ENCODE data around the gene DNAL4. TPM values are rescaled to one million over a fixed set of nuclear protein-coding genes. Genes with fewer than 3 reads are reported as not detected.
A peak's percentile ranks its signal among the peaks of the same experiment; 100 is the strongest.

Gene DNAL4
- total RNA-seq, 1 donor from 2014 or later = 16.0 TPM

DNA sequence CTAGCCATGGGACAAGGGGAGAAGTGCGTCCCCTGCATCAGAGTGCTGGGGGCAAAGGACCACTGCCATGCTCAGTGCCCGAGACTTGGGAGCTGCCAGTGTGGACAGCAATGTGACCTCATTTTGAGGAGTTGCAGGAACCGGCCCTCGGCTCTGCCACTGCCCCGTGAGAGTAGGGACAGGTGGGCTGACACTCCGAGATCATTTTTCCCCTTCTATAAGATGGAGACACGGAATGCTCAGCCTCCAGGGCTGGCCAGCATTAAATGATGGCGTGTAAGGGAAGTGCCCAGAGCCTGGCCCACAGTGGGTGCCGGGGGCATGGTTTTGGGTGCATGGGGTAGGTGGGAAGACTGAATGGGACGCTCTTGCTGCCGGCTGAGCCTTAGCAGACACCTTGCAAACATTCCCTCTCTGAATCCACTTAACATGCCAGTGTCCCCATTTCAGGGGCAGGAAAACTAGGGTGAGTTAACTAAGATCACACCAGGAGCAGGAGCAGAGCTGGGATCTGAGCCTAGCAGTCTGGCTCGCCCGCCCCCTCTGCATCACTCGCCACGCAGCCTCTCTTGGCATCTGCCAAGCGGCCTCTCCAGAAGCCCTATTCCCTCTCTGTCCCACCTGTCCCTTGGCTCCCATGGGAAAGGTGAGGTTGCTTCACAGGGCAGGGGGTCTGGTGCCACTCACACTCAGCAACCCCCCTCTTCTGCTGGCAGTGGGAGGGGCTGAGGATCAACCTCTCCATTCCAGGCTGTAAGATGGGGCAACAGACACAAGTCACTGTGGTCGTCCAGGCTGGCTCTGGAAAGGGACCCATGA lies 36.3 kb upstream of the DNAL4 start:
- ATAC-seq (no peak), DNase-seq (no peak)
- TF ChIP-seq, protein P1, sequence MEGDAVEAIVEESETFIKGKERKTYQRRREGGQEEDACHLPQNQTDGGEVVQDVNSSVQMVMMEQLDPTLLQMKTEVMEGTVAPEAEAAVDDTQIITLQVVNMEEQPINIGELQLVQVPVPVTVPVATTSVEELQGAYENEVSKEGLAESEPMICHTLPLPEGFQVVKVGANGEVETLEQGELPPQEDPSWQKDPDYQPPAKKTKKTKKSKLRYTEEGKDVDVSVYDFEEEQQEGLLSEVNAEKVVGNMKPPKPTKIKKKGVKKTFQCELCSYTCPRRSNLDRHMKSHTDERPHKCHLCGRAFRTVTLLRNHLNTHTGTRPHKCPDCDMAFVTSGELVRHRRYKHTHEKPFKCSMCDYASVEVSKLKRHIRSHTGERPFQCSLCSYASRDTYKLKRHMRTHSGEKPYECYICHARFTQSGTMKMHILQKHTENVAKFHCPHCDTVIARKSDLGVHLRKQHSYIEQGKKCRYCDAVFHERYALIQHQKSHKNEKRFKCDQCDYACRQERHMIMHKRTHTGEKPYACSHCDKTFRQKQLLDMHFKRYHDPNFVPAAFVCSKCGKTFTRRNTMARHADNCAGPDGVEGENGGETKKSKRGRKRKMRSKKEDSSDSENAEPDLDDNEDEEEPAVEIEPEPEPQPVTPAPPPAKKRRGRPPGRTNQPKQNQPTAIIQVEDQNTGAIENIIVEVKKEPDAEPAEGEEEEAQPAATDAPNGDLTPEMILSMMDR (IDR thresholded peaks at IDR 0.05) = no peak
- Histone ChIP-seq H3K4me1 (no peaks in the 10 kb centered on the region), H3K36me3 (no peaks in the 10 kb centered on the region), H3K27me3 (no peaks in the 10 kb centered on the region), H3K9me3 (no peaks in the 10 kb centered on the region), H3K27ac (no peak overlapping the region), H3K4me3 (no peak overlapping the region)
- intact Hi-C loops (cut with DNase I) = no loop called here

DNA sequence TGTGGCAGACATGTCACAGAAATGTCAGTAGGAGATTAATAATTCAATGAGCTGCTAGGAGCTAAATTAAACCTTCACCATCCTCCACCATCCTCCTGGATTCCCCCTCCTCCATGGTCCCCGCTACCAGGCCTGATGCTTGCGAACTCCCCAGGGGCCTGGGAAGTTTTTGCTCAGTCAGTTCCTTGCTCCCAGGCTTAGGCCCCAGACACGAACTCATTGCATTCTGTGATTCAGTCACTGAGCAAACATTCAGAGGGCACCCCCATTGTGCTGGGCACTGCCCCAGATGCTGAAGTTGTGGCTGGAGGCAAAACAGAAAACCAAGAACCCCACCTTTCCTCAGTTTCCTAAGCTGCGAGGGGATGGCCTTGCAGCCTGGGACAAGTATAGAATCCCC lies 35.5 kb upstream of the DNAL4 start:
- no peak for DNase-seq
- H3K27me3 ChIP-seq = no peaks in the 10 kb centered on the region
- TF ChIP-seq, protein P1 (IDR thresholded peaks at IDR 0.05) = no peak
- no peaks in the 10 kb centered on the region for H3K36me3 ChIP-seq
- H3K4me3 ChIP-seq = no peak overlapping the region
- no peak for ATAC-seq
- no peaks in the 10 kb centered on the region for H3K9me3 ChIP-seq
- no peak overlapping the region for H3K27ac ChIP-seq
- H3K4me1 ChIP-seq = no peaks in the 10 kb centered on the region
- intact Hi-C loops (cut with DNase I) = no loop called here

DNA sequence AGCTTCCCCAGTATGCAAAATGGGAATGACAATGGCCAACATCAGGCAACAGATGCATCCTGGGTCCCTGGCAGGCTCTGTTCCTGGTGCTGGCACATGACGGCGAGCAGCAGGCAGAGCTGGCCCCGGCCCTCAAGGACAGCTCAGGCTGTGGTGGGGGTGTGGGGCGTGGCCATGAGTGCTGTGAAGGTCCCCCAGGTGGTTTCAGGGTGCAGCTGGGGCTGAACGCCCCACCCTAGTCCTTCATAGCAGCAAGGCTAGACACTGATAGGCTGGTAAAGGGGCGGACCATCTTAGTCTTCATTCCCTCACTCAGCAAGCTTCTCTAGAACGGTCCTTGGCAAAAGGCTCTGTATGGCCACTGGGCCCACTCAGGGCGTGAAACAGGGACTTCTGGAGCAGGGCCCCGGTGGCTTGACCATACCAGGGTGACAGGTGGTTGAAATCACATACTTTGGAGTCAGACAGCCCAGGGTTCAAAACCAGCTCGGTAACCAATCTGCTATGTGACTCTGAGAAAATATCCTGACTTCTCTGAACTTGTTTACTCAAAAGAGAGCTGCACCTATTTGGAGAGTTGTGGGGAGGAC lies 34.8 kb upstream of the DNAL4 start:
- Histone ChIP-seq H3K27me3 (no peaks in the 10 kb centered on the region), H3K9me3 (no peaks in the 10 kb centered on the region), H3K4me3 (no peak overlapping the region), H3K27ac (no peak overlapping the region), H3K4me1 (no peaks in the 10 kb centered on the region), H3K36me3 (no peaks in the 10 kb centered on the region)
- ATAC-seq (no peak), DNase-seq (peak; percentile 26)
- TF ChIP-seq, protein P1 (IDR thresholded peaks at IDR 0.05) = no peak
- intact Hi-C loops (cut with DNase I) = no loop called here

DNA sequence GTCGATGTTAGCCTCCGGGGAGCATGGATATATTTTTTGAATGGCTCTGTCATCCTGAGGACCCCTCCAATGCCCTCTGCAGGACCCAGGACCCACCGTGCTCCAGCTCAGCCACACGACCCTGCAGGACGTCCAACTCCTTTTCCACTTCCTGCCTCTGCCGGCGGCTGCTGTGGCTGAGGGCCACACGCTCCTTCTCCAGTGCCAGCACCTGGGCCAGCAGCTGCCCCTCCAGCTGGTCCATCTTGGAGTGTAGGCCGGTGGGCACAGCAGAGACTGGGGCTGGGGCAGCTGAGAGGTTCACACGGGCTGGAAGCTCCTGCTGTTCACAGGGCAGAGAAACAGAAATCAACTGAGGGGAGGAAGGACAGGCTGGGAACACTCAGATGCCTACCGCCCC lies 34.2 kb upstream of the DNAL4 start:
- Histone ChIP-seq H3K9me3 (no peaks in the 10 kb centered on the region), H3K4me3 (no peak overlapping the region), H3K4me1 (no peaks in the 10 kb centered on the region), H3K27ac (no peak overlapping the region), H3K36me3 (no peaks in the 10 kb centered on the region), H3K27me3 (no peaks in the 10 kb centered on the region)
- DNase-seq (no peak), ATAC-seq (no peak)
- TF ChIP-seq, protein P1 (IDR thresholded peaks at IDR 0.05) = no peak
- intact Hi-C loops (cut with DNase I) = no loop called here

DNA sequence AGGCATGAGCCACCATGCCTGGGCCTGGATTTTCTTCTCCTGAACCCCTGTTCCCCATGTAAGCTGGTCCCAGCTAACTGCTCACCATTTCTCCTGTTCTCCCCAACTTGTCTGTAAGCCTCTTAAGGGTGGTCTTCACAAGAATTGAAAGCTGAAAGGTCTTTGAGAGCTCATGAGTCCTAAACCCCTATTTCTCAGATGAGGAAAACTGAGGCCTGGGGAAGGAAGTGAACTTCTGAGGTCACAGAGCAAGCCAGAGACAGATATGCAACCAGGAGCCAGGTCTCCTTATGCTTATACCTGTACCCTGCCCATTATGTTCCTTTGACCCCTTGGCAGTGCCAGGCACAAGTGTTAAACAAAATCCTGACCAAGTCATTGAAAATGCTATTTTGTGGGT lies 33.6 kb upstream of the DNAL4 start:
- Histone ChIP-seq H3K36me3 (no peaks in the 10 kb centered on the region), H3K27me3 (no peaks in the 10 kb centered on the region), H3K27ac (no peak overlapping the region), H3K9me3 (no peaks in the 10 kb centered on the region), H3K4me3 (no peak overlapping the region), H3K4me1 (no peaks in the 10 kb centered on the region)
- intact Hi-C loops (cut with DNase I) = no loop called here
- ATAC-seq = no peak
- no peak for DNase-seq
- TF ChIP-seq, protein P1 (IDR thresholded peaks at IDR 0.05) = no peak
